WERI-Rb-1 (cell line): Measurements from ENCODE around the gene NOTCH2.

ENCODE experiments used
- DNase-seq: peaks from one replicate; pipeline ENCODE4 v3.0.0-alpha.2; 2020
- H3K27ac ChIP-seq: fragments of 250-450 bp; sonication (Bioruptor Pico); 2 replicates; pipeline ENCODE4 v1.5.1; 2020; ENCODE audit warnings: mild to moderate bottlenecking, moderate library complexity
- H3K27me3 ChIP-seq: fragments of 250-450 bp; sonication (Bioruptor Pico); 2 replicates; pipeline ENCODE4 v1.5.1; 2021; ENCODE audit warnings: mild to moderate bottlenecking, low read depth, moderate library complexity; ENCODE audit not compliant: insufficient read depth, severe bottlenecking
- H3K36me3 ChIP-seq: fragments of 250-450 bp; sonication (Bioruptor Pico); 2 replicates; pipeline ENCODE4 v1.5.1; 2020; ENCODE audit warnings: mild to moderate bottlenecking, moderate library complexity
- H3K4me3 ChIP-seq: 2 replicates; pipeline ENCODE4 v1.5.1; 2011; ENCODE audit warnings: low read depth, mild to moderate bottlenecking, control low read depth, low read length
- H3K9me3 ChIP-seq: fragments of 250-450 bp; sonication (Bioruptor Pico); 2 replicates; pipeline ENCODE4 v1.5.1; 2021; ENCODE audit warnings: mild to moderate bottlenecking, moderate library complexity; ENCODE audit not compliant: severe bottlenecking
- TF ChIP-seq, protein P1 (sequence below): IDR thresholded peaks from 2 replicates; pipeline ENCODE4 v1.5.1; 2011; ENCODE audit warnings: low read depth, mild to moderate bottlenecking, control low read depth, inconsistent platforms, low read length

The NOTCH2 gene

DNA sequence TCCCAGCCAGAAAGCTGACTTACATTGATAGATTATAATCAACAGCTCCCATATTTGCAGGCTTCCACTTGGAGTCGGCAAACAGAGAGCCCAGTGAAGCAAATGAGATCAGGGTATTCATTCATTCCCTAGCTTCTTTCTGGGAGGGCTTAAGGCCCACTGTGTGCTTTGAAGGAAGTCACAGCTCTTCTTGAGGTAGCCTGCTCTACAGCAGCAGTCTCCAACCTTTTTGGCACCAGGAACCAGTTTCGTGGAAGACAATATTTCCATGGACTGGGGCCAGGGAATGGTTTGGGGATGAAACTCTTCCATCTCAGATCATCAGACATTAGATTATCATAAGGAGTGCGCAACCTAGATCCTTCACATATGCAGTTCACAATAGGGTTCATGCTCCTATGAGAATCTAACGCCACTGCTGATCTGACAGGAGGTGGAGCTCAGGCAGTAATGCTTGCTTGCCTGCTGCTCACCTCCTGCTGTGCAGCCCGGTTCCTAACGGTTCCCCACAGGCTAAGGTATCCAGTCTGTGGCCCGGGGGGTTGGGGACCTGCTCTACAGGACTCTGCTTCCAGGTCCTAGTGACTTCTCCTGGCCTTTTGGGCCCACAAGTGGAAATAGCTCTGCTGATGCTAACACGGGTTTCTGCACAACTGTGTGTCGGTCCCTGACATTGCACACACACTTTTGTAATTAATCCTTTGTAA, 159.4 kb downstream of the NOTCH2 start:
- no peaks in the 10 kb centered on the region for H3K27me3 ChIP-seq
- H3K27ac ChIP-seq: no peak overlapping the region
- TF ChIP-seq, protein P1, sequence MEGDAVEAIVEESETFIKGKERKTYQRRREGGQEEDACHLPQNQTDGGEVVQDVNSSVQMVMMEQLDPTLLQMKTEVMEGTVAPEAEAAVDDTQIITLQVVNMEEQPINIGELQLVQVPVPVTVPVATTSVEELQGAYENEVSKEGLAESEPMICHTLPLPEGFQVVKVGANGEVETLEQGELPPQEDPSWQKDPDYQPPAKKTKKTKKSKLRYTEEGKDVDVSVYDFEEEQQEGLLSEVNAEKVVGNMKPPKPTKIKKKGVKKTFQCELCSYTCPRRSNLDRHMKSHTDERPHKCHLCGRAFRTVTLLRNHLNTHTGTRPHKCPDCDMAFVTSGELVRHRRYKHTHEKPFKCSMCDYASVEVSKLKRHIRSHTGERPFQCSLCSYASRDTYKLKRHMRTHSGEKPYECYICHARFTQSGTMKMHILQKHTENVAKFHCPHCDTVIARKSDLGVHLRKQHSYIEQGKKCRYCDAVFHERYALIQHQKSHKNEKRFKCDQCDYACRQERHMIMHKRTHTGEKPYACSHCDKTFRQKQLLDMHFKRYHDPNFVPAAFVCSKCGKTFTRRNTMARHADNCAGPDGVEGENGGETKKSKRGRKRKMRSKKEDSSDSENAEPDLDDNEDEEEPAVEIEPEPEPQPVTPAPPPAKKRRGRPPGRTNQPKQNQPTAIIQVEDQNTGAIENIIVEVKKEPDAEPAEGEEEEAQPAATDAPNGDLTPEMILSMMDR: no peak
- no peaks in the 10 kb centered on the region for H3K9me3 ChIP-seq
- peak; percentile 17 for DNase-seq
- H3K4me3 ChIP-seq: no peak overlapping the region
- H3K36me3 ChIP-seq: peaks cover 5% of the 10 kb centered on the region; the same call in 1 of the 2 replicates

DNA sequence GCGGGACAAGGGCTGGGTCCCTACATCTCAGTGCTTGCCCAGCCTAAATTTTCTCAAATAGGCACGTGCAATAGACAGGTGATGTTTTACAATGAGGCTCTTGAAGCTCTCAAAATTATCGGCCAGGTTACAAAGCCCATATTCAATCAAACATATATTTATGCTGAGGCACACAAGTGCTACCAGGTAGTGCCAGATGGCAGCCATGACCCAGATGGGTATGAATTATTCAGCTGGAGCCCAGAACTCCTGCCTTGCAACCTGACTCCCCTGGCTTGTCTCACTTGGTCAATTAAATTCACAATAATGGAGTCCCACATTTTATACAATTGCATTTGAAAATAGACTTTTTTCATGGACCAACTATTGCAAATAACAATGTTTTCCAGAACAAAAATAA, 160.8 kb downstream of the NOTCH2 start:
- no peak overlapping the region for H3K27ac ChIP-seq
- no peak for DNase-seq
- H3K4me3 ChIP-seq: no peak overlapping the region
- H3K27me3 ChIP-seq: no peaks in the 10 kb centered on the region
- H3K9me3 ChIP-seq: no peaks in the 10 kb centered on the region
- TF ChIP-seq, protein P1: no peak
- H3K36me3 ChIP-seq: no peaks in the 10 kb centered on the region

DNA sequence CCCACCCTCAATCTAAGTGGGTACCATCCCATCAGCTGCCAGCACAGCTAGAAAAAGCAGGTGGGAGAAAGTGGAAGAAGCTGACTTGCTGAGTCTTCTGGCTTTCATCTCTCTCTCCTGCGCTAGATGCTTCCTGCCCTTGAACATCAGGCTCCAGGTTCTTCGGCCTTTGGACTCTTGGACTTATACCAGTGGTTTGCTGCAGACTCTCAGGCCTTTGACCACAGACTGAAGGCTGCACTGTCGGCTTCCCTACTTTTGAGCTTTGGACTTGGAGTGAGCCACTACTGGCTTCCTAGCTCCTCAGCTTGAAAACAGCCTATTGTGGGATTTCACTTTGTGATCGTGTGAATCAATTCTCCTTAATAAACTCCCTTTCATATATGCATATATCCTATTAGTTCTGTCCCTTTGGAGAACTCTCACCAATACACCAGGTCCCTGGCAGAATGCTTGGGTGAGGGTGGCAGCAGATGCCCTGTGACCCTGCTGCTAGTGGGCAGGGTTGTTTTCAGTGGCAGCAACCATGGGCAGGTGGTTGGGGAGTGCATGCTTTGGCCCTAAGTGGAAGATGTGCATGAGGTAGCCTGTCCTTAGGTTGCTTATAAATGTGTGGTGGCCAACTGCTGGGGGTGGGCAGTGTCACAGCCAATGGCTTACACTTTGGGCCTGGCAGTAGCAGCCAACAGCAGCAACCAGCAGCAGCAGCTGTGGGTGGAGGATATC, 162.4 kb downstream of the NOTCH2 start:
- no peaks in the 10 kb centered on the region for H3K36me3 ChIP-seq
- TF ChIP-seq, protein P1: no peak
- no peak overlapping the region for H3K4me3 ChIP-seq
- no peak overlapping the region for H3K27ac ChIP-seq
- no peaks in the 10 kb centered on the region for H3K27me3 ChIP-seq
- DNase-seq: no peak
- H3K9me3 ChIP-seq: no peaks in the 10 kb centered on the region

DNA sequence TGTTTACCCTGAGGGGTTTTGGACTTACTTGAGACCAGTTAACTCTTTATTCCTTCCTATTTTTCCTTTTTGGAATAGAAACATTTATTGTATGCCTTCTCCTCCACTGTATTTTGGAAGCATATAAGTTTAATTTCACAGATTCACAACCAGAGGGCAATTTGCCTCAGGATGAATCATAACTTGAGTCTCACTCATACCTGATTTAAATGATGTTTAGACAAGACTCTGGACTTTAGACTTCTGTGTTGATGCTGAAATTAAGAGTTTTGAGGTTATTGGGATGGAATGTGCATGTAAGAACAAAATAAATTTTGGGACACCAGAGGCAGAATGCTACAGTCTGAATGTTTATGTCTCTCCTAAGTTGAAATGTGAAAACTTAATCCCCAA, 166.0 kb downstream of the NOTCH2 start:
- Histone ChIP-seq H3K27ac (no peak overlapping the region), H3K4me3 (no peak overlapping the region), H3K9me3 (no peaks in the 10 kb centered on the region), H3K36me3 (no peaks in the 10 kb centered on the region), H3K27me3 (no peaks in the 10 kb centered on the region)
- DNase-seq: no peak
- TF ChIP-seq, protein P1: no peak

DNA sequence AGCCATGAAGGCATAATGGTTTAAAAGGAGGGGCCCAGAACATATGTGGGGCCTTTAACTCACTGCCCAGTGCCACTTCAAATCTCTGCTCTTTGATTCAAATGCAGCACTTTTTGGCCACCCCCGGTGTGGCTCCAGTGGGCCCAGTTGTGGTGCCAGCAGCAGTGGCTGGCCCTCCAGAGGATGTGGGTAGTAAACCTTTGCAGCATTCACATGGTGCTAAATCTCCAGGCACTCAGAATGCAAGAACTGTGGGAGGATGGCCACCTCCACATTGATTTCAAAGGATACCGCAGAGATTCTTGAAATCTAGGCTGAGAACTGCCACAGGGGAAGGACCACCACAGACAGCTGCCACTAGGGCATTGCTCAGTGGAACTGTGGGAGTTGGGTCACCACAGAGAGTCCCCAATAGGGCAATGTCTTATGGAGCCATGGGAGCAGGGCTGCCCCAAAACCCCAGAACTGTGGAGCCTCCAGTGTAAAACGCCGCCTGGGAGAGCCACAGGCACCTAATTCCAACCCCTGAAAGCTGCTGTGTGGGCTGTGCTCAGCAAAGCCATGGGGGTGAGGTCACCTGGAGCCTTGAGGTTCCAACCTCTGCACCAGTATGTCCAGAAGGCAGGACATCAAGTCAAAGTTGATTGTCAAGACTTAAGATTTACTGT, 166.6 kb downstream of the NOTCH2 start:
- Histone ChIP-seq H3K9me3 (no peaks in the 10 kb centered on the region), H3K27ac (no peak overlapping the region), H3K27me3 (no peaks in the 10 kb centered on the region), H3K4me3 (no peak overlapping the region), H3K36me3 (no peaks in the 10 kb centered on the region)
- TF ChIP-seq, protein P1: no peak
- DNase-seq: no peak
